Neural progenitor cell (in vitro differentiated cells): ENCODE results near the gene CST3. TPM values are rescaled to one million over a fixed set of nuclear protein-coding genes. Genes with fewer than 3 reads are reported as not detected.

ENCODE experiments used
- DNase-seq: peaks from one replicate; pipeline ENCODE4 v3.0.0-alpha.2; 2016; ENCODE audit warnings: low spot score
- H2AFZ ChIP-seq: fragments of 200-600 bp; sonication (generic); replicated peaks from 2 replicates; pipeline ENCODE4 v1.6.1; 2016; ENCODE audit warnings: antibody characterized with exemption
- H3F3A ChIP-seq: fragments of 200-600 bp; sonication (generic); 2 replicates; pipeline ENCODE4 v1.6.1; 2016; ENCODE audit warnings: antibody characterized with exemption, low read depth
- H3K27ac ChIP-seq: fragments of 200-600 bp; sonication (generic); 2 replicates; pipeline ENCODE4 v1.5.1; 2016; ENCODE audit warnings: mild to moderate bottlenecking
- H3K27me3 ChIP-seq: fragments of 200-600 bp; sonication (generic); 2 replicates; pipeline ENCODE4 v1.6.1; 2016; ENCODE audit warnings: mild to moderate bottlenecking, moderate library complexity
- H3K36me3 ChIP-seq: fragments of 200-600 bp; sonication (generic); 2 replicates; pipeline ENCODE4 v1.5.1; 2016
- H3K4me1 ChIP-seq: fragments of 200-600 bp; sonication (generic); 2 replicates; pipeline ENCODE4 v1.6.1; 2016; ENCODE audit warnings: mixed run types
- H3K4me2 ChIP-seq: fragments of 200-600 bp; sonication (generic); 2 replicates; pipeline ENCODE4 v1.6.1; 2016
- H3K4me3 ChIP-seq: fragments of 200-600 bp; sonication (generic); 2 replicates; pipeline ENCODE4 v1.5.1; 2016
- H3K79me2 ChIP-seq: fragments of 200-600 bp; sonication (generic); 2 replicates; pipeline ENCODE4 v1.6.1; 2016; ENCODE audit warnings: low read depth
- H3K9ac ChIP-seq: fragments of 200-600 bp; sonication (generic); 2 replicates; pipeline ENCODE4 v1.6.1; 2016
- H3K9me3 ChIP-seq: fragments of 200-600 bp; sonication (generic); 2 replicates; pipeline ENCODE4 v1.5.1; 2016; ENCODE audit warnings: low read depth
- H4K20me1 ChIP-seq: fragments of 200-600 bp; sonication (generic); 2 replicates; pipeline ENCODE4 v1.6.1; 2016; ENCODE audit warnings: low read depth
- H3K27ac Mint-ChIP-seq: 3 replicates; pipeline ENCODE4 v1.8.0; 2021; ENCODE audit warnings: mixed read lengths
- H3K27me3 Mint-ChIP-seq: 2 replicates; pipeline ENCODE4 v1.8.0; 2022; ENCODE audit warnings: low read depth, mild to moderate bottlenecking, inconsistent platforms, moderate library complexity, mixed read lengths; ENCODE audit not compliant: insufficient read depth
- H3K36me3 Mint-ChIP-seq: 3 replicates; pipeline ENCODE4 v1.8.0; 2021; ENCODE audit warnings: mixed read lengths
- H3K4me1 Mint-ChIP-seq: 3 replicates; pipeline ENCODE4 v1.8.0; 2021; ENCODE audit warnings: mixed read lengths
- H3K4me3 Mint-ChIP-seq: 3 replicates; pipeline ENCODE4 v1.8.0; 2021; ENCODE audit warnings: mild to moderate bottlenecking, moderate library complexity, mixed read lengths
- H3K9me3 Mint-ChIP-seq: 3 replicates; pipeline ENCODE4 v1.8.0; 2020; ENCODE audit warnings: mixed read lengths
- CTCF ChIP-seq: fragments of 200-600 bp; sonication (generic); IDR thresholded peaks from 2 replicates; pipeline ENCODE4 v1.5.1; 2017; ENCODE audit warnings: antibody characterized with exemption, mild to moderate bottlenecking
- EZH2 ChIP-seq: fragments of 200-600 bp; sonication (generic); IDR thresholded peaks from 2 replicates; pipeline ENCODE4 v1.6.1; 2017; ENCODE audit warnings: antibody characterized with exemption, mild to moderate bottlenecking, moderate library complexity
- EZH2phosphoT487 ChIP-seq: fragments of 200-600 bp; sonication (generic); IDR thresholded peaks from 2 replicates; pipeline ENCODE4 v1.6.1; 2017; ENCODE audit warnings: antibody characterized with exemption
- total RNA-seq: library from RNA; depleted of rRNA; stranded (reverse); fragments of >200 nt; gene quantifications from 2 replicates; pipeline ENCODE4 v1.2.3, GENCODE V29; 2015; ENCODE audit warnings: low replicate concordance

The CST3 gene
- total RNA-seq, 1 donor from 2014 or later = 20.8 TPM

DNA sequence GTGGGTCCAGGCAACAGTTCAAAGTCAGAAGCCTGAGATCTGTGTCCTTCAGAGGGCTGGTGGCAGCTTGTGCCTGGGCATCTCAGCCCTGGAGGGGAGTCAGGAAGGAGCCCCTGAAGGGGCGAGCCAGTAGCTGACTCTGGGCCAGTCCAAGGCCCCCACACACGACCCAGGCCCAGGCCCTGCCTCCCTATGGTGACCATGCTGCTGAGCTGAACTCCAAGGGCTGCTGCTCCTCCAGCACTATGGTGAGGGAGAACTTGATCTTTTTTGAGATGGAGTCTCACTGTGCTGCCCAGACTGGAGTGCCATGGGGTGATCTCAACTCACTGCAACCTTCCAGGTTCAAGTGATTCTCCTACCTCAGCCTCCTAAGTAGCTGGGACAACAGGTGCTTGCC is 15.2 kb upstream of the CST3 start:
- H3K27ac Mint-ChIP-seq = no peak overlapping the region
- Histone ChIP-seq H3K27ac (no peak overlapping the region), H3K4me1 (no peaks in the 10 kb centered on the region), H3K4me2 (no peak overlapping the region), H3K9ac (no peak overlapping the region), H2AFZ (no peak overlapping the region), H3K27me3 (no peaks in the 10 kb centered on the region), H3K9me3 (no peaks in the 10 kb centered on the region), H3K36me3 (no peaks in the 10 kb centered on the region), H4K20me1 (no peaks in the 10 kb centered on the region), H3K79me2 (no peaks in the 10 kb centered on the region), H3K4me3 (no peak overlapping the region), H3F3A (no peaks in the 10 kb centered on the region)
- TF ChIP-seq CTCF (no peak), EZH2phosphoT487 (no peak), EZH2 (no peak)
- peaks cover 5% of the 10 kb centered on the region for H3K4me1 Mint-ChIP-seq
- H3K27me3 Mint-ChIP-seq = peaks cover 6% of the 10 kb centered on the region
- H3K4me3 Mint-ChIP-seq = no peak overlapping the region
- no peak for DNase-seq
- no peaks in the 10 kb centered on the region for H3K9me3 Mint-ChIP-seq
- no peaks in the 10 kb centered on the region for H3K36me3 Mint-ChIP-seq

DNA sequence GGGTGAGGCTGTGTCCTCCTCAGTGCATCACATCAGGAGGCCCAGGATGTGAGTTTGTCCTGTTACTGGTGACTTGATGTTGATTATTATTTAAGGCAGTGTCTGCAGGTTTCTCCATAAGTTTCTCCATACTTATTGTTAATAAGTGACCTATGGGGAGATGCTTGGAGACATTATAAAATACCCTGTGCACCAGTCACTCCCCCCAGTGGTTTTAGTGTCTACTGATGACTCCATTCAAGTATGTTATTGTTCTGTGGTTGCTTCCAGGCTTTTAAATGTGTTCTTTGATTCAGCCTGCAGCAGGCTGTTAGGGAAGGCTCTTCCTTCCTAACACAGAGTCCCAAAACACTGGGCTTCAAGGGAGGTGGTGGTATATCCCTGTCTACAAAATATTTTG is 14.6 kb upstream of the CST3 start:
- H3K27me3 ChIP-seq = no peaks in the 10 kb centered on the region
- DNase-seq = no peak
- no peak for TF ChIP-seq EZH2
- TF ChIP-seq CTCF = no peak
- no peak for TF ChIP-seq EZH2phosphoT487
- H3K27ac Mint-ChIP-seq = no peak overlapping the region
- no peaks in the 10 kb centered on the region for H3K9me3 Mint-ChIP-seq
- no peak overlapping the region for H3K4me3 ChIP-seq
- H3K9me3 ChIP-seq = no peaks in the 10 kb centered on the region
- no peak overlapping the region for H2AFZ ChIP-seq
- no peak overlapping the region for H3K9ac ChIP-seq
- no peaks in the 10 kb centered on the region for H3K79me2 ChIP-seq
- no peak overlapping the region for H3K27ac ChIP-seq
- H4K20me1 ChIP-seq = no peaks in the 10 kb centered on the region
- H3K36me3 Mint-ChIP-seq = no peaks in the 10 kb centered on the region
- no peaks in the 10 kb centered on the region for H3F3A ChIP-seq
- H3K4me3 Mint-ChIP-seq = no peak overlapping the region
- peaks cover 6% of the 10 kb centered on the region for H3K27me3 Mint-ChIP-seq
- H3K4me2 ChIP-seq = no peak overlapping the region
- H3K4me1 ChIP-seq = no peaks in the 10 kb centered on the region
- peaks cover 5% of the 10 kb centered on the region for H3K4me1 Mint-ChIP-seq
- H3K36me3 ChIP-seq = no peaks in the 10 kb centered on the region

- DNase-seq = no peak
- Mint-ChIP-seq H3K27me3 (peaks cover 5% of the 10 kb centered on the region), H3K36me3 (no peaks in the 10 kb centered on the region), H3K4me3 (no peak overlapping the region), H3K4me1 (peaks cover 5% of the 10 kb centered on the region), H3K27ac (no peak overlapping the region), H3K9me3 (no peaks in the 10 kb centered on the region)
- H3K9ac ChIP-seq = no peak overlapping the region
- no peak overlapping the region for H3K27ac ChIP-seq
- no peaks in the 10 kb centered on the region for H3K36me3 ChIP-seq
- no peak overlapping the region for H2AFZ ChIP-seq
- H3K9me3 ChIP-seq = no peaks in the 10 kb centered on the region
- no peaks in the 10 kb centered on the region for H3K4me1 ChIP-seq
- H3K4me2 ChIP-seq = no peak overlapping the region
- H3K4me3 ChIP-seq = no peak overlapping the region
- no peaks in the 10 kb centered on the region for H4K20me1 ChIP-seq
- H3K79me2 ChIP-seq = no peaks in the 10 kb centered on the region
- no peaks in the 10 kb centered on the region for H3K27me3 ChIP-seq
- H3F3A ChIP-seq = no peaks in the 10 kb centered on the region
- TF ChIP-seq EZH2 = no peak
- no peak for TF ChIP-seq EZH2phosphoT487
- no peak for TF ChIP-seq CTCF
Observed at GRCh38 chr20:23651117-23651516, 13.4 kb upstream of the CST3 start.
